ENCODE measurements around the gene SLC37A3. TPM values are rescaled to one million over a fixed set of nuclear protein-coding genes. Genes with fewer than 3 reads are reported as not detected.

The SLC37A3 gene
- total and polyA plus RNA-seq, 2 donors (not counting 3 experiments of a cell fraction or from before 2014, with no cell fraction given), result 32.7 to 59.7 TPM

DNA sequence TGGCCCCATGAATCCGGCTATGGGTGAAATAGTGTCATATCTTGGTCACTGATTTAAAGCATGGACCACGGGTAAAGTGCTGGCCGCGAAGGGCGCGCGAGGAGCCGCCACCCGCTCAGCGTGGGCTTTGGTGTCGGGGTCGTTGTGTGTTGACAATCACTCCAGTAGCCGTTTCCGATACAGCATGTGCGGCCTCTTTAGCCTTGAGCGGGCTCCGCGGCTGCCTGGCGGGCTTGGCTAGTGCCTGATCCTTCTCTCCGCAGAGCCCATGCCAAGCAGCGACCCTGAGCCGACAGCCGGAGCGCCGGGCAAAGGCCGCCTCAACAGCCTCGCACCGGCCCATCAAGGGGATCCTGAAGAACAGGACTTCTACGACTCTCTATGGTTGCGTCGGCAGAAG lies 105.9 kb downstream of the SLC37A3 start:
- CTCF ChIA-PET, result interaction anchor here (1.0 to 2.0 kb wide), 2 partner anchors 11 to 44 kb away, joined by 3 to 7 read pairs; no protein-coding TSS in a partner anchor
- no peak for TF ChIP-seq POLR2A (IDR thresholded peaks at IDR 0.05; ENCODE audit: low read depth, low read length)
- TF ChIP-seq, protein P1, sequence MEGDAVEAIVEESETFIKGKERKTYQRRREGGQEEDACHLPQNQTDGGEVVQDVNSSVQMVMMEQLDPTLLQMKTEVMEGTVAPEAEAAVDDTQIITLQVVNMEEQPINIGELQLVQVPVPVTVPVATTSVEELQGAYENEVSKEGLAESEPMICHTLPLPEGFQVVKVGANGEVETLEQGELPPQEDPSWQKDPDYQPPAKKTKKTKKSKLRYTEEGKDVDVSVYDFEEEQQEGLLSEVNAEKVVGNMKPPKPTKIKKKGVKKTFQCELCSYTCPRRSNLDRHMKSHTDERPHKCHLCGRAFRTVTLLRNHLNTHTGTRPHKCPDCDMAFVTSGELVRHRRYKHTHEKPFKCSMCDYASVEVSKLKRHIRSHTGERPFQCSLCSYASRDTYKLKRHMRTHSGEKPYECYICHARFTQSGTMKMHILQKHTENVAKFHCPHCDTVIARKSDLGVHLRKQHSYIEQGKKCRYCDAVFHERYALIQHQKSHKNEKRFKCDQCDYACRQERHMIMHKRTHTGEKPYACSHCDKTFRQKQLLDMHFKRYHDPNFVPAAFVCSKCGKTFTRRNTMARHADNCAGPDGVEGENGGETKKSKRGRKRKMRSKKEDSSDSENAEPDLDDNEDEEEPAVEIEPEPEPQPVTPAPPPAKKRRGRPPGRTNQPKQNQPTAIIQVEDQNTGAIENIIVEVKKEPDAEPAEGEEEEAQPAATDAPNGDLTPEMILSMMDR (IDR thresholded peaks at IDR 0.05; ENCODE audit: extremely low read depth in 1 of 2, insufficient read depth in 1 of 2, low read depth in 1 of 2, low read length in 2 of 2), result no peak
- no peak for TF ChIP-seq GATA2 (IDR thresholded peaks at IDR 0.05; ENCODE audit: insufficient read depth, insufficient read length, low read depth, low read length)
- TF ChIP-seq JUN (IDR thresholded peaks at IDR 0.05; ENCODE audit: borderline replicate concordance, insufficient read depth, insufficient read length, low read depth), result no peak
- TF ChIP-seq FOS (IDR thresholded peaks at IDR 0.05; ENCODE audit: borderline replicate concordance, insufficient read depth, low read length), result no peak
- TF ChIP-seq EZH2 (IDR thresholded peaks at IDR 0.05; ENCODE audit: borderline replicate concordance, low read depth, low read length, severe bottlenecking), result no peak
- no peak for TF ChIP-seq MYC (IDR thresholded peaks at IDR 0.05; ENCODE audit: low read depth, low read length)
- no peak for TF ChIP-seq POLR2AphosphoS5 (IDR thresholded peaks at IDR 0.05; ENCODE audit: insufficient read depth, low read depth, low read length)
- TF ChIP-seq, protein P2, sequence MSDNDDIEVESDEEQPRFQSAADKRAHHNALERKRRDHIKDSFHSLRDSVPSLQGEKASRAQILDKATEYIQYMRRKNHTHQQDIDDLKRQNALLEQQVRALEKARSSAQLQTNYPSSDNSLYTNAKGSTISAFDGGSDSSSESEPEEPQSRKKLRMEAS (IDR thresholded peaks at IDR 0.05; ENCODE audit: insufficient read depth, insufficient read length), result no peak
- Histone ChIP-seq H3K9me3 (replicated peaks; ENCODE audit: control insufficient read depth, insufficient read depth, low read length) (no peaks in the 10 kb centered on the region), H2AFZ (ENCODE audit: low read depth, low read length) (no peak overlapping the region), H3K9me1 (replicated peaks; ENCODE audit: control insufficient read depth, extremely low read depth, insufficient read depth, low read length) (no peaks in the 10 kb centered on the region), H3K27me3 (ENCODE audit: control insufficient read depth in 2 of 2, insufficient read depth in 2 of 2, low read length in 2 of 2) (no peaks in the 10 kb centered on the region), H3K4me2 (ENCODE audit: insufficient read depth, low read length) (no peak overlapping the region), H3K79me2 (ENCODE audit: control insufficient read depth, insufficient read depth, low read length) (no peaks in the 10 kb centered on the region), H3K4me3 (replicated peaks in 1 of 3; ENCODE audit: insufficient read depth in 1 of 3, low read depth in 1 of 3, low read length in 3 of 3) (no peak overlapping the region), H4K20me1 (replicated peaks; ENCODE audit: control insufficient read depth, extremely low read depth, insufficient read depth, low read length) (no peaks in the 10 kb centered on the region), H3K27ac (ENCODE audit: insufficient read depth, low read depth, low read length) (no peak overlapping the region), H3K36me3 (ENCODE audit: control insufficient read depth in 2 of 2, extremely low read depth in 1 of 2, insufficient read depth in 2 of 2, low read length in 2 of 2) (no peaks in the 10 kb centered on the region), H3K9ac (replicated peaks; ENCODE audit: extremely low read depth, insufficient read depth, low read length) (no peak overlapping the region), H3K4me1 (ENCODE audit: control insufficient read depth, extremely low read depth, insufficient read depth, low read length) (no peaks in the 10 kb centered on the region)
- POLR2A ChIA-PET, result no interaction called here
- DNase-seq (ENCODE audit: low read depth, low spot score), result no peak
- intact Hi-C loops (cut with micrococcal nuclease), result no loop called here
- dilution Hi-C loops (cut with MboI; ENCODE audit: extremely low pct_ligation_motif_present, low sequenced_read_pairs), result no loop called here
- no TSS peak for BruUV-seq (replicated peaks)
- no peak for FAIRE-seq
